ENCODE results near the gene FBXL7.

FBXL7 gene

GRCh38 chr5:15772131-15772530 is 272.2 kb downstream of the FBXL7 start:
- DNase-seq (ENCODE audit: low spot score), result no peak

GRCh38 chr5:15774632-15775031 is 274.7 kb downstream of the FBXL7 start:
- no peak for DNase-seq (ENCODE audit: low spot score)

GRCh38 chr5:15776346-15776745 is 276.4 kb downstream of the FBXL7 start:
- no peak for DNase-seq (ENCODE audit: low spot score)

GRCh38 chr5:15783734-15784133 is 283.8 kb downstream of the FBXL7 start:
- DNase-seq (ENCODE audit: low spot score), result no peak

GRCh38 chr5:15785531-15785981 is 285.6 kb downstream of the FBXL7 start:
- DNase-seq (ENCODE audit: low spot score), result no peak

- no peak for DNase-seq (ENCODE audit: low spot score)
These were observed 286.3 kb downstream of the FBXL7 start for GRCh38 chr5:15786326-15786725.

- no peak for DNase-seq (ENCODE audit: low spot score)
These were observed 286.9 kb downstream of the FBXL7 start for GRCh38 chr5:15786884-15787283.

- DNase-seq (ENCODE audit: low spot score), result no peak
These were observed 287.7 kb downstream of the FBXL7 start for GRCh38 chr5:15787681-15788080.

GRCh38 chr5:15789642-15790041 is 289.7 kb downstream of the FBXL7 start:
- DNase-seq (ENCODE audit: low spot score), result no peak

GRCh38 chr5:15790446-15791018 is 290.6 kb downstream of the FBXL7 start:
- peak; percentile 8 for DNase-seq (ENCODE audit: low spot score)

GRCh38 chr5:15791274-15791673 is 291.3 kb downstream of the FBXL7 start:
- no peak for DNase-seq (ENCODE audit: low spot score)

GRCh38 chr5:15791859-15792258 is 291.9 kb downstream of the FBXL7 start:
- DNase-seq (ENCODE audit: low spot score), result no peak

- DNase-seq (ENCODE audit: low spot score), result peak; percentile 11
These were observed 294.3 kb downstream of the FBXL7 start for GRCh38 chr5:15794052-15794985.

- no peak for DNase-seq (ENCODE audit: low spot score)
These were observed 296.1 kb downstream of the FBXL7 start for GRCh38 chr5:15796096-15796495.

GRCh38 chr5:15796557-15796956 is 296.6 kb downstream of the FBXL7 start:
- DNase-seq (ENCODE audit: low spot score), result no peak

GRCh38 chr5:15797116-15797515 is 297.1 kb downstream of the FBXL7 start:
- DNase-seq (ENCODE audit: low spot score), result no peak

- DNase-seq (ENCODE audit: low spot score), result no peak
These were observed 298.0 kb downstream of the FBXL7 start for GRCh38 chr5:15798006-15798405.

- no peak for DNase-seq (ENCODE audit: low spot score)
These were observed 299.0 kb downstream of the FBXL7 start for GRCh38 chr5:15799014-15799413.

- no peak for DNase-seq (ENCODE audit: low spot score)
These were observed 299.6 kb downstream of the FBXL7 start for GRCh38 chr5:15799612-15800011.

GRCh38 chr5:15803280-15803679 is 303.3 kb downstream of the FBXL7 start:
- DNase-seq (ENCODE audit: low spot score), result no peak

- no peak for DNase-seq (ENCODE audit: low spot score)
These were observed 306.6 kb downstream of the FBXL7 start for GRCh38 chr5:15806613-15807012.

- no peak for DNase-seq (ENCODE audit: low spot score)
These were observed 307.3 kb downstream of the FBXL7 start for GRCh38 chr5:15807248-15807647.

GRCh38 chr5:15807871-15808270 is 307.9 kb downstream of the FBXL7 start:
- no peak for DNase-seq (ENCODE audit: low spot score)

Data from COLO829 (cell line).